Activated T-helper 2 cell treated with anti-CD3 and anti-CD28 coated beads, Interferon-gamma antibody, Interleukin-2, Interleukin-4, amounts not matched to agents 10 μg/mL and 5 μg/mL and 100 μg/mL, durations not matched to agents 14 hours and 24 hours and 36 hours (primary cell): ENCODE data around the gene SYNE2. TPM values are rescaled to one million over a fixed set of nuclear protein-coding genes. Genes with fewer than 3 reads are reported as not detected.

Experiments used
- DNase-seq: peaks from one replicate; pipeline ENCODE4 v3.0.0; 2021; ENCODE audit warnings: low spot score
- H3K27ac Mint-ChIP-seq: one replicate; pipeline ENCODE4 v1.8.0; 2021; ENCODE audit warnings: mixed read lengths
- H3K27me3 Mint-ChIP-seq: one replicate; pipeline ENCODE4 v1.8.0; 2021; ENCODE audit warnings: low read depth, mixed read lengths
- H3K36me3 Mint-ChIP-seq: one replicate; pipeline ENCODE4 v1.8.0; 2021; ENCODE audit warnings: low read depth, mixed read lengths
- H3K4me1 Mint-ChIP-seq: one replicate; pipeline ENCODE4 v1.8.0; 2021; ENCODE audit warnings: low read depth, mixed read lengths
- H3K4me3 Mint-ChIP-seq: one replicate; pipeline ENCODE4 v1.8.0; 2021; ENCODE audit warnings: low read depth, mild to moderate bottlenecking, moderate library complexity, mixed read lengths
- H3K9me3 Mint-ChIP-seq: one replicate; pipeline ENCODE4 v1.8.0; 2021; ENCODE audit warnings: mixed read lengths
- intact Hi-C: fragments of 100-400 bp; cut with micrococcal nuclease; formaldehyde crosslinking; loops from one replicate; pipeline ENCODE4 v1.15.1; 2023
- total RNA-seq: library from RNA; stranded (reverse); gene quantifications from 2 replicates; pipeline ENCODE4 v1.2.3, GENCODE V29; 2022

The SYNE2 gene
- total RNA-seq, 1 donor from 2014 or later: 15.2 TPM

GRCh38 chr14:63902375-63902976, 49.7 kb downstream of the SYNE2 start:
- Mint-ChIP-seq H3K4me1 (peaks cover 16% of the 10 kb centered on the region), H3K36me3 (peaks cover 12% of the 10 kb centered on the region), H3K4me3 (no peak overlapping the region), H3K9me3 (no peaks in the 10 kb centered on the region), H3K27ac (no peak overlapping the region), H3K27me3 (peaks cover 17% of the 10 kb centered on the region)
- intact Hi-C loops: loop anchor here (10.0 kb wide), 1 partner anchor 48 kb away; the partner anchor contains the start of gene SYNE2
- no peak for DNase-seq

DNA sequence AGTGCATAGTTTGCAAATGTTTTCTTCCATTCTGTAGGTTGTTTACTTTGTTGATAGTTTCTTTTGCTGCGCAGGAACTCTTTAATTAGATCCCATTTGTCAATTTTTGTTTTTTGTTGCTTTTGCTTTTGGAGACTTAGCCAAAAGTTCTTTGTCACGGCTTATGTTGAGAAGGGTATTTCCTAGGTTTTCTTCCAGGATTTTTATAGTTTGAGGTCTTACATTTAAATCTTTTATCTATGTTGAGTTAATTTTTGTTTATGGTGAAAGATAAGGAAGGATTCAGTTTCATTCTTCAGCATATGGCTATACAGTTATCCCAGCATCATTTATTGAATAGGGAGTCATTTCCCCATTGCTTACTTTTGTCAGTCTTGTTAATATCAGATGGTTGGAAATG, 51.9 kb downstream of the SYNE2 start:
- peaks cover 17% of the 10 kb centered on the region for H3K27me3 Mint-ChIP-seq
- H3K36me3 Mint-ChIP-seq: peaks cover 12% of the 10 kb centered on the region
- no peaks in the 10 kb centered on the region for H3K9me3 Mint-ChIP-seq
- DNase-seq: no peak
- H3K4me1 Mint-ChIP-seq: peaks cover 25% of the 10 kb centered on the region
- intact Hi-C loops: loop anchor here (10.0 kb wide), 1 partner anchor 50 kb away; the partner anchor contains the start of gene SYNE2
- no peak overlapping the region for H3K4me3 Mint-ChIP-seq
- no peak overlapping the region for H3K27ac Mint-ChIP-seq

DNA sequence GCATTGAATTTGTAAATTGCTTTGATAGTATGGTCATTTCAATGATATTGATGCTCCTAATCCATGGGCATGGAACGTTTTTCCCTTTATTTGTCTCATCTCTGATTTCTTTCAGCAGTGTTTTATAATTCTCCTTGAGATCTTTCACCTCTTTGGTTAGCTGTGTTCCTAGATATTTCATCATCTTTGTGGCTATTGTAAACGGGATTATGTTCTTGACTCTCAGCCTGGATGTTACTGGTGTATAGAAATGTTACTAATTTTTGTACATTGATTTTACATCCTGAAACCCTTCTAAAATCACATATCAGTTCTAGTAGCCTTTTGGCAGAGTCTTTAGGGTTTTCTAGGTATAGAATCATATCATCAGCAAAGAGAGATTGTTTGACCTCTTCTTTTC, 52.6 kb downstream of the SYNE2 start:
- Mint-ChIP-seq H3K27me3 (peaks cover 17% of the 10 kb centered on the region), H3K36me3 (peaks cover 8% of the 10 kb centered on the region), H3K4me1 (peaks cover 22% of the 10 kb centered on the region), H3K27ac (no peak overlapping the region), H3K4me3 (no peak overlapping the region), H3K9me3 (no peaks in the 10 kb centered on the region)
- intact Hi-C loops: loop anchor here (10.0 kb wide), 1 partner anchor 51 kb away; the partner anchor contains the start of gene SYNE2
- DNase-seq: no peak

DNA sequence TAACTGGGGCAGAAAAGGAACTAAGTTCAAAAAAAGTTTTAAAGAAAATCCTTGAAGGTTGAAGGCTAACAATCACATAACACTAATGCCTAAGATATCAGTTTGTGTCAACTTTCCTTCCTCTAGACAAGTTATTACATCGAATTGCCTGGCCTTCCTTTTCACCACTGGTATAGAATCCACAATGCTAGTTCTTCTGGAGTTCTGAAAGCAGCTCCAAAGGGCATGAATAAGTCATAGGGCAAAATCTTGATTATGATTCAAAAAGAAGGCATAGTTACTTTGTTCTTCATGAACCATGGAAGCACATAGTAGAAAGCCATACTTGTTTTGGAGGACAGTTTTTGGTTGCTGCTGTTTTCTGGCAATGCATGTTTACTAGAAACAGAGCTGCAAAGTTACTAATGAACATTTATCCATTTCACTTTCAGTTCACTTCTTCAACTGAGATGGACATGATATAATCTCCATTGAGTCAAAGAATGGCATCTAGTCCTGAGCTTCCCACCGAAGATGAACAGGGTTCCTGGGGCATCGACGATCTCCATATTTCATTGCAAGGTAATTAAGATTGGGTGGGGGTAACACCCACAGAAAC, 56.0 kb downstream of the SYNE2 start:
- no peak overlapping the region for H3K4me3 Mint-ChIP-seq

GRCh38 chr14:63909984-63910383, 57.2 kb downstream of the SYNE2 start:
- Mint-ChIP-seq H3K36me3 (peaks cover 4% of the 10 kb centered on the region), H3K9me3 (no peaks in the 10 kb centered on the region), H3K27ac (no peak overlapping the region), H3K4me1 (peaks cover 18% of the 10 kb centered on the region), H3K27me3 (peaks cover 8% of the 10 kb centered on the region), H3K4me3 (no peak overlapping the region)
- intact Hi-C loops: loop anchor here (10.0 kb wide), 1 partner anchor 55 kb away; the partner anchor contains the start of gene SYNE2
- DNase-seq: no peak

More for the DNA sequence above, 56.0 kb downstream of the SYNE2 start:
- Mint-ChIP-seq H3K9me3 (no peaks in the 10 kb centered on the region), H3K4me1 (peaks cover 24% of the 10 kb centered on the region), H3K27ac (no peak overlapping the region), H3K27me3 (peaks cover 16% of the 10 kb centered on the region), H3K36me3 (peaks cover 8% of the 10 kb centered on the region)
- DNase-seq: no peak
- intact Hi-C loops: loop anchor here (10.0 kb wide), 1 partner anchor 54 kb away; the partner anchor contains the start of gene SYNE2

DNA sequence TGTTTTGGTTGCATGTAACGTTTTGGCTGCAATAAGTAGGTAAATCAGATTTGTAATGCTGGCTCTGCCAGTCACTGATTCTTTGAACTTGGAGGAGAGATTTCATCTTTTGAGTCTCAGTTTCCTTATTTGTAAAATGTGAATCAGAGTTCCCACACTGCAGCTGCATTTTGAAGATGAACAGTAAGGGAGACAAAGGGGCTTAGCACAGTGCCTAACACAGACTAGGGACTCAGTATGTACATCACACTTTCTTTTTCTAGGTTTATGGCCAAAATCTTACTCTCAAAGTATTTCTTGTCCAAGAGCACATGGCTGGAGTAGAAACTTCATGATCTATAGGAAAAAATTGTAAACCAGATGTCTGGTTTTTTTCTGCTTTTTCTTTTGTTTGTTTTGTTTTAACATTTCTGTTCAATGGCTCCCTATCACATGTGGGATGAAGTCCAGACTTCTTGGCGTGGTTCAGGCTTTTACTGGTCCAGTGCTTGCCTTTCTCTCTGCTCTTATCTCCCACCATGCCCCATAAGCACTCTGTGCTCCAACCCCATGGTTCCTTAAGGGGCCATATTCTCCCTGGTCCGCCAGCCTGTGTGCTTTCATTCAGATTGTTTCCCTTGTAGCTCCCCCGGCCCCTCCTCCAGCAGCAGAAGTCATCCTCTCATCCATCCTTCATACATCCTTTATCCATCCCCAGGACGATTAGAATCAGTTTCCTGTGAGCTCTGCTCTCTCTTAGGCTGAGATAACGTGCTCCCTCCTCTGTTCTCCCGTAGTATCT, 58.0 kb downstream of the SYNE2 start:
- Mint-ChIP-seq H3K9me3 (no peaks in the 10 kb centered on the region), H3K4me3 (no peak overlapping the region), H3K27ac (no peak overlapping the region), H3K36me3 (peaks cover 4% of the 10 kb centered on the region), H3K4me1 (peaks cover 18% of the 10 kb centered on the region), H3K27me3 (peaks cover under 1% of the 10 kb centered on the region)
- intact Hi-C loops: no loop called here
- DNase-seq: no peak

DNA sequence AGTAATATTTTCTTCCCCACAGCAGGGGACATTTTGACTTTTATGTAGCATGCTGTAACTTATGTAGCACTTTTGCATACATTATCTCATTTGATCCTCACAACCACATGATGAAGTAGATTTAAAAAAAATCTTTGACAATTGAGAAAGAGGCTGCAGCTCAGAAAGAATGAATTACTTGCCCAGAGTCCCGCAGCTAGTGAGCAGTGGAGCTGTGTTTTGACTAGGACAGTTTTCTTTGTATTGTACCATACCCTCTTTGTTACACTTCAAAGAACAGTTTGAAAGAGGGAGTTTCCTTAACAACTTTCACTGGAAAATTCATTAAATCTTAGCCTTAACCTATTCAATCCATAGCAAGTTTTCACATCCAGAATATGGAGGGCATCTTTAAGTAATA, 58.6 kb downstream of the SYNE2 start:
- Mint-ChIP-seq H3K4me3 (no peak overlapping the region), H3K9me3 (no peaks in the 10 kb centered on the region), H3K27ac (no peak overlapping the region), H3K27me3 (no peaks in the 10 kb centered on the region), H3K4me1 (peaks cover 18% of the 10 kb centered on the region), H3K36me3 (peaks cover 4% of the 10 kb centered on the region)
- intact Hi-C loops: no loop called here
- DNase-seq: no peak

- H3K4me3 Mint-ChIP-seq: no peak overlapping the region
- H3K27me3 Mint-ChIP-seq: no peaks in the 10 kb centered on the region
- intact Hi-C loops: no loop called here
- DNase-seq: no peak
- no peak overlapping the region for H3K27ac Mint-ChIP-seq
- no peaks in the 10 kb centered on the region for H3K9me3 Mint-ChIP-seq
- H3K36me3 Mint-ChIP-seq: peaks cover 4% of the 10 kb centered on the region
- H3K4me1 Mint-ChIP-seq: peaks cover 18% of the 10 kb centered on the region
These were observed 59.5 kb downstream of the SYNE2 start for GRCh38 chr14:63912286-63912685.

DNA sequence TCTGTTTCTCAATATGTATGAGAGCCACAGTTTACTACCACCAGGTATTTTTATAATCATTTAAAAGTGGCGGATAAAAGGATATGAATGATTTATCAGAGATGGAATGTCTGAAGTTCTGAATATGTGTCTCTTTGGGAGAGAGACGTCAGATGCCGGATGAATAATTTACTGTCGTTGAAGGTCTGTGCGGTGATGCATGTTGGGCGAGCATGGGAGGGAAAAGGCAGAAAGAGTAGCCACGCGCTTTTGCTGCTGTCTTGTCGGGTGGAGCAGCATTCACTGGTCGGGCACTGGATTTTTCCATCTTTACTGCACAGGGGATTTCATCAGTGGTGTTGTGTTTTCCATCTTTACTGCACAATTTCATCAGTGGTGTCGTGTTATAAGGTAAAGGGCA, 65.6 kb downstream of the SYNE2 start:
- intact Hi-C loops: no loop called here
- no peaks in the 10 kb centered on the region for H3K27me3 Mint-ChIP-seq
- no peaks in the 10 kb centered on the region for H3K9me3 Mint-ChIP-seq
- no peak overlapping the region for H3K4me3 Mint-ChIP-seq
- H3K36me3 Mint-ChIP-seq: peaks cover 3% of the 10 kb centered on the region
- H3K27ac Mint-ChIP-seq: no peak overlapping the region
- no peaks in the 10 kb centered on the region for H3K4me1 Mint-ChIP-seq
- DNase-seq: no peak

DNA sequence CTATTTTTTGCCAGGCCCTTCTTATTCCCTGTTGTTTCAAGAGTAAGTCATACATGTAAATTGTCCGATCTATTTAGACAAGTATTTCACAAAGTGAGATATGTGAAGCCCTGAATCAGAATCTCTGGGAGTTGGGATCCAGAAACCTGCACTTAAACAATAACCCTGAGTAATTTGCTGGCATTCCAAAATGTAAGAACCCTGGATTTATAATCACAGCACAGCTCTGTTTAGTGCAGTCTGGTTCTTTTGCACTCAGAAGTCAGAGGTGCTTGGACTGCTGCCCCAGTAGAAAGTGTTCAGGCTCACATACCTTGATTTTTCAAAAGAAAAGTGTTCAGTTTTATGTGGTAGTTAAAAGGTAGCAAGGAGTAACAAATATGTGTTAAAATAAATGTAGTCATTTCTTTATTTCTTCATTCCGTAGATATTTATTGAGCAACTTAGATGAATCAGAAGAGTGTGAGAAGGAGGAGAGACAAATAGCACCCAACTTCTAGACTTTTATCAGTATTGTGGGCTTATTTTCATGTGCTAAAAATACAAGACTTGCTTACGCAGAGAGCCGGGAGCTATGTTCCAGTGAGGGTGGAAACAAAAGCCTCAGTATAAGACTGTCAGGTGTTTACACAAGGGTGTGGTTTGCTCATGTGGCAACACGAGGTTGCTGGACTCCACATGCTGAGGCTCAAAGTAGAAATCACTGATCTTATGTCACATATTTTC, 70.1 kb downstream of the SYNE2 start:
- DNase-seq: no peak
- peaks cover 12% of the 10 kb centered on the region for H3K9me3 Mint-ChIP-seq
- H3K4me1 Mint-ChIP-seq: no peaks in the 10 kb centered on the region
- intact Hi-C loops: no loop called here
- no peak overlapping the region for H3K27ac Mint-ChIP-seq
- peaks cover 13% of the 10 kb centered on the region for H3K36me3 Mint-ChIP-seq
- no peak overlapping the region for H3K4me3 Mint-ChIP-seq
- H3K27me3 Mint-ChIP-seq: peaks cover 2% of the 10 kb centered on the region

GRCh38 chr14:63923422-63923752, 70.6 kb downstream of the SYNE2 start:
- Mint-ChIP-seq H3K4me3 (no peak overlapping the region), H3K4me1 (no peaks in the 10 kb centered on the region), H3K9me3 (peaks cover 14% of the 10 kb centered on the region), H3K36me3 (peaks cover 13% of the 10 kb centered on the region), H3K27ac (no peak overlapping the region), H3K27me3 (peaks cover 2% of the 10 kb centered on the region)
- no peak for DNase-seq
- intact Hi-C loops: no loop called here

- no peak overlapping the region for H3K27ac Mint-ChIP-seq
These were observed 71.6 kb downstream of the SYNE2 start for GRCh38 chr14:63924375-63924774.

More at GRCh38 chr14:63924375-63924774, 71.6 kb downstream of the SYNE2 start:
- Mint-ChIP-seq H3K4me3 (no peak overlapping the region), H3K4me1 (no peaks in the 10 kb centered on the region), H3K9me3 (peaks cover 14% of the 10 kb centered on the region), H3K27me3 (peaks cover 2% of the 10 kb centered on the region), H3K36me3 (peaks cover 13% of the 10 kb centered on the region)
- DNase-seq: no peak
- intact Hi-C loops: no loop called here
